HepG2 (cell line): Measurements from ENCODE around the gene GEMIN8.

Experiments
- FOXM1 ChIP-seq: sonication (generic); formaldehyde crosslinking; IDR thresholded peaks from 2 replicates; pipeline ENCODE4 v1.5.0; 2020; ENCODE audit warnings: missing genetic modification reagents
- MYC ChIP-seq: sonication (generic); formaldehyde crosslinking; IDR thresholded peaks from 2 replicates; pipeline ENCODE4 v1.9.0; 2021; ENCODE audit warnings: missing genetic modification reagents, borderline replicate concordance
- POLR2AphosphoS5 ChIP-seq: IDR thresholded peaks from 2 replicates; pipeline ENCODE4 v1.6.1; 2012; ENCODE audit warnings: low read depth, low read length
- SMAD3 ChIP-seq: sonication (generic); formaldehyde crosslinking; IDR thresholded peaks from 2 replicates; pipeline ENCODE4 v1.4.0; 2020; ENCODE audit warnings: missing genetic modification reagents
- ZFY ChIP-seq: sonication (generic); formaldehyde crosslinking; IDR thresholded peaks from 2 replicates; pipeline ENCODE4 v1.4.0; 2020; ENCODE audit warnings: missing genetic modification reagents
- TF ChIP-seq, protein P1 (sequence below): sonication (generic); formaldehyde crosslinking; IDR thresholded peaks from 2 replicates; pipeline ENCODE4 v1.5.0; 2020; ENCODE audit warnings: mild to moderate bottlenecking, missing genetic modification reagents, moderate library complexity

DNA sequence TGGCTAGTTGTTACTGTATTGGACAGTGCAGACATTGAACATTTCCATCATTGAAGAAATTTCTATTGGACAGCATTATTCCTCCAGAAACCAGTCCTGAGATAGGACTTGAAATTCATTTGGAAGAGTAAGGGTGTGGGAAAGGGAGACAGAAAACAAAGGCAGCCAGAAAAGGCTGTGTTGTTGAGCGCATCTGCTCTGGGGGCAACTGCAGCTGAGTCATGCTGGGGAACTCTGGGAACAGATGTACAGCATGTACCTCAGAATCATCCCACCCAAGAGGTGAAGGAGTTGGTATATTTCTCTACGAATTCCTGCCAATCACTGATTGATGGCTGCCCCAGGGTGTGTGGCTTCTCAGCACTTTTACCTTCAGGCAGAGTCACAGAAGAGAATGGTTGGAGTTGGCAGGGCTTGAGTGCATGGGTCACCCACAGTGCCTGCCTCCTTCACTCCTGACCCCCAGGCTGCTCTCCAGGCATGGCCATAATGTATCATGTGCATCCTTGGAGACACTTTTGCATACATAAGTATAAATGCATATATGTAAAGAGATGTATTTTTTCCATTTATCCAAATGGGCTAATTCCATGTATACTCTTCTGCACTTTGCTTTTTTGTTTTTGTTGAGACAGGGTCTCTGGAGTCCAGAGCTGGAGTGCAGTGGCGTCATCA is 39.4 kb downstream of the GEMIN8 start:
- TF ChIP-seq, protein P1, sequence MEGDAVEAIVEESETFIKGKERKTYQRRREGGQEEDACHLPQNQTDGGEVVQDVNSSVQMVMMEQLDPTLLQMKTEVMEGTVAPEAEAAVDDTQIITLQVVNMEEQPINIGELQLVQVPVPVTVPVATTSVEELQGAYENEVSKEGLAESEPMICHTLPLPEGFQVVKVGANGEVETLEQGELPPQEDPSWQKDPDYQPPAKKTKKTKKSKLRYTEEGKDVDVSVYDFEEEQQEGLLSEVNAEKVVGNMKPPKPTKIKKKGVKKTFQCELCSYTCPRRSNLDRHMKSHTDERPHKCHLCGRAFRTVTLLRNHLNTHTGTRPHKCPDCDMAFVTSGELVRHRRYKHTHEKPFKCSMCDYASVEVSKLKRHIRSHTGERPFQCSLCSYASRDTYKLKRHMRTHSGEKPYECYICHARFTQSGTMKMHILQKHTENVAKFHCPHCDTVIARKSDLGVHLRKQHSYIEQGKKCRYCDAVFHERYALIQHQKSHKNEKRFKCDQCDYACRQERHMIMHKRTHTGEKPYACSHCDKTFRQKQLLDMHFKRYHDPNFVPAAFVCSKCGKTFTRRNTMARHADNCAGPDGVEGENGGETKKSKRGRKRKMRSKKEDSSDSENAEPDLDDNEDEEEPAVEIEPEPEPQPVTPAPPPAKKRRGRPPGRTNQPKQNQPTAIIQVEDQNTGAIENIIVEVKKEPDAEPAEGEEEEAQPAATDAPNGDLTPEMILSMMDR (CRISPR knock-in tag), result no peak
- TF ChIP-seq FOXM1 (CRISPR knock-in tag) (no peak), POLR2AphosphoS5 (no peak), SMAD3 (CRISPR knock-in tag) (no peak), MYC (CRISPR knock-in tag) (no peak), ZFY (no peak)
